Esophagus squamous epithelium (tissue), 4 donors: Measurements from ENCODE around the gene RNF26.

Experiments used
- POLR2A ChIP-seq, 4 donors: fragments of 450-650 bp; IDR thresholded peaks; one replicate each; pipeline ENCODE4 v1.6.1; 2017; ENCODE audit warnings: antibody characterized with exemption in 4 of 4, mild to moderate bottlenecking in 4 of 4, moderate library complexity in 3 of 4
- TF ChIP-seq, protein P1 (sequence below), 6 experiments: fragments of 450-650 bp in 4 of 6; fragments of 200-600 bp in 2 of 6; sonication (generic) in 2 of 6; IDR thresholded peaks; one replicate each; pipeline ENCODE4 v1.5.1; 2016 to 2019; ENCODE audit warnings: antibody characterized with exemption in 6 of 6, mild to moderate bottlenecking in 4 of 6, moderate library complexity in 4 of 6

DNA sequence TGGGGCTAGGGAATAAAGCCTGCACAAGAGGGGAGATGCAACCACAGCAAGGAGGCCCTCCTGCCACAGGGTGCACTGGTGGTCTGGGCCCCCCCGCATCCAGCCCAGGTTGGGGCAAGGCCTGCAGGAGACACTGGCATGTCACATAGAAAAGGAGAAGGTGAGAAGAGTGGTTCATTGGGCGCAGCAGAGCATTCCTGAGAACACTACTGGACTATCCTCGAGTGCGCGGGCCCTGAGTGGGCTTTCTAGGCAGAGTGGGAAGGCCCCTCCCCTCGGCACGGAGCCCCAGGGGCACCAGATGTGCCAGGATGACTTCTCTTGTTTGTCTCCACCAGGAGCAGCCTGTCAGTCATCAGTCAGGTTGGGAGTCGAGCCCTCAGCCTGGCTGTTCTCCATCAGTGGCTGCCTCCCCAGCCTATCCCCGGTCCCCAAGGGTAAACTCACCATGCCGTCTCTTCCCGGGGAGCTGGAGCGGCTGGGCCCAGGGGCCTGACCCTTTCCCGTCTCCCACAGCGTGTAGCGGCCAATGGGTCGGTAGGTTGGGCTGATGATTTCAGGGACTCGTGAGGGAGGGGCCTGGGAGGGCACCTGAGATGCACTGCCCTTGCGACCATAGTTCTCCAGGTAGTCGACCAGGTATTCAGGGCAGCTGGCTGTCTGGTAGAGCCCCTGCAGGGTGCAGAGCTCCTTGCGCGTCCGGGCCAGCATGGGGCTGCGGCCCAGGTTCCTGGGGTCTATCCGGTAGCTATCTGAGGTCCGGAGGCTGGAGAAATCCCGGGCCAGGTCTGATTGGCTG, 38.1 kb downstream of the RNF26 start:
- TF ChIP-seq, protein P1, sequence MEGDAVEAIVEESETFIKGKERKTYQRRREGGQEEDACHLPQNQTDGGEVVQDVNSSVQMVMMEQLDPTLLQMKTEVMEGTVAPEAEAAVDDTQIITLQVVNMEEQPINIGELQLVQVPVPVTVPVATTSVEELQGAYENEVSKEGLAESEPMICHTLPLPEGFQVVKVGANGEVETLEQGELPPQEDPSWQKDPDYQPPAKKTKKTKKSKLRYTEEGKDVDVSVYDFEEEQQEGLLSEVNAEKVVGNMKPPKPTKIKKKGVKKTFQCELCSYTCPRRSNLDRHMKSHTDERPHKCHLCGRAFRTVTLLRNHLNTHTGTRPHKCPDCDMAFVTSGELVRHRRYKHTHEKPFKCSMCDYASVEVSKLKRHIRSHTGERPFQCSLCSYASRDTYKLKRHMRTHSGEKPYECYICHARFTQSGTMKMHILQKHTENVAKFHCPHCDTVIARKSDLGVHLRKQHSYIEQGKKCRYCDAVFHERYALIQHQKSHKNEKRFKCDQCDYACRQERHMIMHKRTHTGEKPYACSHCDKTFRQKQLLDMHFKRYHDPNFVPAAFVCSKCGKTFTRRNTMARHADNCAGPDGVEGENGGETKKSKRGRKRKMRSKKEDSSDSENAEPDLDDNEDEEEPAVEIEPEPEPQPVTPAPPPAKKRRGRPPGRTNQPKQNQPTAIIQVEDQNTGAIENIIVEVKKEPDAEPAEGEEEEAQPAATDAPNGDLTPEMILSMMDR (IDR thresholded peaks at IDR 0.05) = no peak
- no peak for TF ChIP-seq POLR2A (IDR thresholded peaks at IDR 0.05)
